GM19397 (cell line): ENCODE data around the gene RGS7.
"Not testable (repeated sequence)": the region's sequence is repeated elsewhere in the genome, so short reads cannot be mapped to it uniquely, and the experiment has no call there.

Experiments
- ATAC-seq: cut with Tn5 transposase; IDR thresholded peaks from one replicate; pipeline ENCODE4 v1.9.1; 2021; ENCODE audit warnings: mild to moderate bottlenecking, moderate library complexity; ENCODE audit not compliant: unreplicated experiment

Gene RGS7

GRCh38 chr1:241332987-241333386 is 24.0 kb downstream of the RGS7 start:
- ATAC-seq, result no peak

- no peak for ATAC-seq
Observed at GRCh38 chr1:241332037-241332409, 25.0 kb downstream of the RGS7 start.

- ATAC-seq, result no peak
Observed at GRCh38 chr1:241331328-241332036, 25.5 kb downstream of the RGS7 start.

GRCh38 chr1:241330619-241331327 is 26.2 kb downstream of the RGS7 start:
- ATAC-seq, result peak; percentile 62

- ATAC-seq, result no peak
Observed at GRCh38 chr1:241325456-241325855, 31.5 kb downstream of the RGS7 start.

- ATAC-seq, result no peak
Observed at GRCh38 chr1:241323514-241324195, 33.4 kb downstream of the RGS7 start.

GRCh38 chr1:241317676-241318075 is 39.3 kb downstream of the RGS7 start:
- no peak for ATAC-seq

- no peak for ATAC-seq
Observed at GRCh38 chr1:241316372-241316771, 40.6 kb downstream of the RGS7 start.

- no peak for ATAC-seq
Observed at GRCh38 chr1:241311056-241311746, 45.8 kb downstream of the RGS7 start.

- no peak for ATAC-seq
Observed at GRCh38 chr1:241310451-241310850, 46.6 kb downstream of the RGS7 start.

GRCh38 chr1:241309651-241310050 is 47.4 kb downstream of the RGS7 start:
- ATAC-seq, result no peak

GRCh38 chr1:241308471-241308870 is 48.5 kb downstream of the RGS7 start:
- ATAC-seq, result no peak

- ATAC-seq, result no peak
Observed at GRCh38 chr1:241308011-241308410, 49.0 kb downstream of the RGS7 start.

- ATAC-seq, result no peak
Observed at GRCh38 chr1:241306125-241306790, 50.7 kb downstream of the RGS7 start.

GRCh38 chr1:241302024-241302423 is 55.0 kb downstream of the RGS7 start:
- ATAC-seq, result not testable (repeated sequence)

- ATAC-seq, result no peak
Observed at GRCh38 chr1:241299347-241299746, 57.7 kb downstream of the RGS7 start.

- no peak for ATAC-seq
Observed at GRCh38 chr1:241292973-241293372, 64.0 kb downstream of the RGS7 start.

GRCh38 chr1:241291548-241291947 is 65.5 kb downstream of the RGS7 start:
- ATAC-seq, result not testable (repeated sequence)

GRCh38 chr1:241286486-241286885 is 70.5 kb downstream of the RGS7 start:
- no peak for ATAC-seq

- no peak for ATAC-seq
Observed at GRCh38 chr1:241276391-241276790, 80.6 kb downstream of the RGS7 start.

GRCh38 chr1:241275981-241276380 is 81.0 kb downstream of the RGS7 start:
- ATAC-seq, result no peak
